Activated naive CD4-positive, alpha-beta T cell treated with anti-CD3 and anti-CD28 coated beads, Interleukin-2, amount 50 U/mL, for 24 hours (primary cell): ENCODE results near the gene TRIO.

Source experiments
- H3K27ac Mint-ChIP-seq: one replicate; pipeline ENCODE4 v1.8.0; 2021; ENCODE audit warnings: mild to moderate bottlenecking, mixed read lengths
- H3K27me3 Mint-ChIP-seq: one replicate; pipeline ENCODE4 v1.8.0; 2021; ENCODE audit warnings: mixed read lengths
- H3K36me3 Mint-ChIP-seq: one replicate; pipeline ENCODE4 v1.8.0; 2021; ENCODE audit warnings: mixed read lengths
- H3K4me1 Mint-ChIP-seq: one replicate; pipeline ENCODE4 v1.8.0; 2021; ENCODE audit warnings: mixed read lengths
- H3K4me3 Mint-ChIP-seq: one replicate; pipeline ENCODE4 v1.8.0; 2021; ENCODE audit warnings: mild to moderate bottlenecking, mixed read lengths
- H3K9me3 Mint-ChIP-seq: one replicate; pipeline ENCODE4 v1.8.0; 2021; ENCODE audit warnings: mixed read lengths

The TRIO gene

DNA sequence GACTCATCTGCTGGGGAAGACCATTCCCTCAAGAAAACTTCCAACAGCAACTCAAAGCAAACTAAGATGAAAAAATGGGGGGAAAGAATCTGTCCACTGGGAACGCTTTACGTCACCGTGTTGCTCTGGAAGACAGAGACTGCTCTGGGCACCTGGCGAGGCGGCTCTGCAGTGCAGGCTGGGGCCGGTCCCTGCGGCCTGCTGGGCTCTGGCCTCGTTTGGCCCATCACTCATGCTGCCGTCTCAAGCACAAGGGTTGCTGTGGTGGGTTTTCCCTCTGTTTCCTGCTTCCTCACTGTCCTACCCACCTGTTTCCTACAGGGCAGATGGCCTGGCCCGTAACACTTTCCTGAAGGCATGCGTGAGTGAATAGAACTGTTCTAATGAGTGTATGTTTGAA lies 345.6 kb downstream of the TRIO start:
- no peaks in the 10 kb centered on the region for H3K27me3 Mint-ChIP-seq
- peak overlapping the region; percentile 57 for H3K27ac Mint-ChIP-seq
- H3K4me3 Mint-ChIP-seq, result no peak overlapping the region
- peaks cover 2% of the 10 kb centered on the region for H3K36me3 Mint-ChIP-seq
- no peaks in the 10 kb centered on the region for H3K9me3 Mint-ChIP-seq
- no peaks in the 10 kb centered on the region for H3K4me1 Mint-ChIP-seq

GRCh38 chr5:14489643-14490042 lies 346.5 kb downstream of the TRIO start:
- Mint-ChIP-seq H3K4me1 (no peaks in the 10 kb centered on the region), H3K36me3 (peaks cover 2% of the 10 kb centered on the region), H3K27me3 (no peaks in the 10 kb centered on the region), H3K4me3 (no peak overlapping the region), H3K27ac (no peak overlapping the region), H3K9me3 (no peaks in the 10 kb centered on the region)

- Mint-ChIP-seq H3K4me1 (no peaks in the 10 kb centered on the region), H3K36me3 (peaks cover 2% of the 10 kb centered on the region), H3K9me3 (no peaks in the 10 kb centered on the region), H3K27ac (no peak overlapping the region), H3K4me3 (no peak overlapping the region), H3K27me3 (no peaks in the 10 kb centered on the region)
These were observed 347.2 kb downstream of the TRIO start for GRCh38 chr5:14490309-14490711.

- Mint-ChIP-seq H3K27me3 (no peaks in the 10 kb centered on the region), H3K27ac (no peak overlapping the region), H3K4me3 (no peak overlapping the region)
These were observed 348.1 kb downstream of the TRIO start for GRCh38 chr5:14491015-14491915.

GRCh38 chr5:14492331-14492964 lies 349.3 kb downstream of the TRIO start:
- no peaks in the 10 kb centered on the region for H3K9me3 Mint-ChIP-seq
- no peaks in the 10 kb centered on the region for H3K27me3 Mint-ChIP-seq
- H3K27ac Mint-ChIP-seq, result no peak overlapping the region
- H3K36me3 Mint-ChIP-seq, result peaks cover 2% of the 10 kb centered on the region
- peaks cover 5% of the 10 kb centered on the region for H3K4me1 Mint-ChIP-seq
- no peak overlapping the region for H3K4me3 Mint-ChIP-seq

More at GRCh38 chr5:14491015-14491915, 348.1 kb downstream of the TRIO start:
- no peaks in the 10 kb centered on the region for H3K9me3 Mint-ChIP-seq
- peaks cover 2% of the 10 kb centered on the region for H3K36me3 Mint-ChIP-seq
- peaks cover 5% of the 10 kb centered on the region for H3K4me1 Mint-ChIP-seq

GRCh38 chr5:14495301-14495700 lies 352.2 kb downstream of the TRIO start:
- peaks cover 5% of the 10 kb centered on the region for H3K4me1 Mint-ChIP-seq
- no peaks in the 10 kb centered on the region for H3K27me3 Mint-ChIP-seq
- H3K27ac Mint-ChIP-seq, result no peak overlapping the region
- H3K9me3 Mint-ChIP-seq, result no peaks in the 10 kb centered on the region
- H3K36me3 Mint-ChIP-seq, result peaks cover 2% of the 10 kb centered on the region
- H3K4me3 Mint-ChIP-seq, result no peak overlapping the region

DNA sequence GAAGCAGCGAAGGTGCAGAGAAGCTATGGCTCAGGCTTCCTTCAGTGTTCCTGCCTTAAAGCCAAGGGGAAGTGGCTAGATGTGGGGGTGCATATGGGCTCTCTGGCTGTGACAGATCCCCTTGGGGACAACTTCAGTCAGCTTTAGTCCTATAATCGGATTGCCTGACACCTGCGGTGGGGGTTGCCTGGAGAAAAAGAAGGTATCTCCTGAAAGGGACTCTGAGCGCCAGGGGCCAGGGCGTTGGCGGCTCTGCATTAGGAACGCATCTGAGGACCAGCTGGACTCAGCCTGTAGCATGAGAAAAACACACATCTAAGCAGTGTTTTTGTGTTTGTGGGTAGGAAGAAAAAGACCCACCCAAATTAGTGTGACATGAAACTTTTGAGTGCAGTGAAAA lies 354.2 kb downstream of the TRIO start:
- H3K4me1 Mint-ChIP-seq, result peaks cover 5% of the 10 kb centered on the region
- no peaks in the 10 kb centered on the region for H3K27me3 Mint-ChIP-seq
- no peaks in the 10 kb centered on the region for H3K9me3 Mint-ChIP-seq
- H3K36me3 Mint-ChIP-seq, result no peaks in the 10 kb centered on the region
- no peak overlapping the region for H3K4me3 Mint-ChIP-seq
- H3K27ac Mint-ChIP-seq, result no peak overlapping the region

- H3K27ac Mint-ChIP-seq, result no peak overlapping the region
- H3K9me3 Mint-ChIP-seq, result no peaks in the 10 kb centered on the region
- H3K4me1 Mint-ChIP-seq, result no peaks in the 10 kb centered on the region
- H3K4me3 Mint-ChIP-seq, result no peak overlapping the region
- no peaks in the 10 kb centered on the region for H3K36me3 Mint-ChIP-seq
- no peaks in the 10 kb centered on the region for H3K27me3 Mint-ChIP-seq
These were observed 358.5 kb downstream of the TRIO start for GRCh38 chr5:14501353-14502293.

DNA sequence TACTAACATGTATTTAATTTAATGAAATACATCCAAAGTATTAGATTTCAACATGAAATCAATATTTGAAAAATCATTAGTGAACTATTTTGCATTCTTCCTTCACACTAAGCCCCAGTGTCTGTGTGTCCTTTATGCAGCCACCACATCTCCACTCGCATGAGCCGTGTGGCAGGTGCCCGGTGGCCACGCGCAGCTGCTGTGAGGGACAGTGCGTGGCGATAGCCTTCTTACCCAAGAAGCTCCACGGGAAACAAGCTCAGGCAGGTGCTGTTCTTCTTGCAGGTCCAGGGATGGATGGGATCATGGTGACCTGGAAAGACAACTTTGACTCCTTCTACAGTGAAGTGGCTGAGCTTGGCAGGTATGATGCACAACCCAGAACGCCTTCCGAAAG lies 359.1 kb downstream of the TRIO start:
- no peaks in the 10 kb centered on the region for H3K36me3 Mint-ChIP-seq
- no peak overlapping the region for H3K27ac Mint-ChIP-seq
- no peaks in the 10 kb centered on the region for H3K4me1 Mint-ChIP-seq
- no peak overlapping the region for H3K4me3 Mint-ChIP-seq
- no peaks in the 10 kb centered on the region for H3K9me3 Mint-ChIP-seq
- no peaks in the 10 kb centered on the region for H3K27me3 Mint-ChIP-seq

DNA sequence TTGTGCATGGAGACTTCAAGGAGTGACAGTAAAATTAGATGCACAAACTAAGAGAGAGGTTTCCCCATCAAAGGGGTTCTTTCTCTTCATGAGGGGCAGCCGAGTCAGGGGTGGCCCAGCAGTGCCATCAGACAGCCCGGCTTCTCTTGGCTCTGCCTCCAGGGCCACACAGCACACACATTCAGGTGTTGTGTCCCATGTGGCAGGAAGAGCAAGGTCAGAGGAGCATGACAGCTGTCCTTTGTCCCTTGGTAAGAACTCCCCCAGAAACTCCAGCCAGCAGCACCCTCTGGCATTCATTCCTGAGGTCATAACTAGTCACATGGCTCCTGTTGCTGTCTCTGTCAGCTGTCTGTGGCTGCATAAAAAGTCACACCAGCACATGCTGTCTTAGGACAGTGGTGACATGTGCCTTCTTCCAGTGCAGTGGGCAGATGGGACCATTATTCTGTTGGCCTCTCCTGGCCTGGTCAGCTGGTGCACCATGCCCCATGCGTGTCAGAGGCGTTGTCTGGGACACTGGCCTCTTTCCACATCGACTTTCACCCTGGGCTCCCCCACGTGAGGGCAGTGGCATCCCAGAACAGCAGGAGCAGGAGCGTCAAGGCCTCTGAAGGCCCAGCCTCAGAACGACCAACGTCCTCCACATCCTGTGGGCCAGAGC lies 360.0 kb downstream of the TRIO start:
- Mint-ChIP-seq H3K4me3 (no peak overlapping the region), H3K4me1 (no peaks in the 10 kb centered on the region), H3K36me3 (no peaks in the 10 kb centered on the region), H3K27me3 (no peaks in the 10 kb centered on the region), H3K9me3 (no peaks in the 10 kb centered on the region), H3K27ac (no peak overlapping the region)

GRCh38 chr5:14503681-14504331 lies 360.7 kb downstream of the TRIO start:
- no peaks in the 10 kb centered on the region for H3K4me1 Mint-ChIP-seq
- no peak overlapping the region for H3K27ac Mint-ChIP-seq
- H3K4me3 Mint-ChIP-seq, result no peak overlapping the region
- H3K27me3 Mint-ChIP-seq, result no peaks in the 10 kb centered on the region
- no peaks in the 10 kb centered on the region for H3K9me3 Mint-ChIP-seq
- no peaks in the 10 kb centered on the region for H3K36me3 Mint-ChIP-seq

- Mint-ChIP-seq H3K36me3 (no peaks in the 10 kb centered on the region), H3K4me3 (no peak overlapping the region), H3K4me1 (no peaks in the 10 kb centered on the region), H3K27ac (no peak overlapping the region), H3K27me3 (no peaks in the 10 kb centered on the region), H3K9me3 (no peaks in the 10 kb centered on the region)
These were observed 361.2 kb downstream of the TRIO start for GRCh38 chr5:14504332-14504727.

- H3K27ac Mint-ChIP-seq, result no peak overlapping the region
- H3K4me3 Mint-ChIP-seq, result no peak overlapping the region
- H3K27me3 Mint-ChIP-seq, result no peaks in the 10 kb centered on the region
- no peaks in the 10 kb centered on the region for H3K9me3 Mint-ChIP-seq
- H3K36me3 Mint-ChIP-seq, result no peaks in the 10 kb centered on the region
- H3K4me1 Mint-ChIP-seq, result no peaks in the 10 kb centered on the region
These were observed 361.7 kb downstream of the TRIO start for GRCh38 chr5:14504816-14505215.

- Mint-ChIP-seq H3K4me1 (no peaks in the 10 kb centered on the region), H3K27ac (no peak overlapping the region), H3K4me3 (no peak overlapping the region), H3K9me3 (no peaks in the 10 kb centered on the region), H3K36me3 (no peaks in the 10 kb centered on the region), H3K27me3 (no peaks in the 10 kb centered on the region)
These were observed 362.4 kb downstream of the TRIO start for GRCh38 chr5:14505310-14506139.
